GM06990 (cell line): Measurements from ENCODE around the gene HSD17B13.

Experiments used
- DNase-seq: peaks from one replicate; pipeline ENCODE4 v3.0.0-alpha.2; 2011; ENCODE audit not compliant: insufficient read length; ENCODE audit errors: extremely low read depth
- H3K27me3 ChIP-seq: replicated peaks from 2 replicates; pipeline ENCODE4 v1.6.0; 2011; ENCODE audit warnings: low read length; ENCODE audit not compliant: control insufficient read depth, insufficient read depth
- H3K36me3 ChIP-seq: 2 replicates; pipeline ENCODE4 v1.5.1; 2011; ENCODE audit warnings: low read length; ENCODE audit not compliant: control insufficient read depth, insufficient read depth
- H3K4me3 ChIP-seq: replicated peaks from 2 replicates; pipeline ENCODE4 v1.5.1; 2011; ENCODE audit warnings: low read depth, mild to moderate bottlenecking, control low read depth, low read length
- TF ChIP-seq, protein P1 (sequence below): IDR thresholded peaks from 2 replicates; pipeline ENCODE4 v1.5.1; 2011; ENCODE audit warnings: low read length, control low read depth, mild to moderate bottlenecking, inconsistent platforms; ENCODE audit not compliant: insufficient read depth, poor library complexity, severe bottlenecking

HSD17B13 gene

DNA sequence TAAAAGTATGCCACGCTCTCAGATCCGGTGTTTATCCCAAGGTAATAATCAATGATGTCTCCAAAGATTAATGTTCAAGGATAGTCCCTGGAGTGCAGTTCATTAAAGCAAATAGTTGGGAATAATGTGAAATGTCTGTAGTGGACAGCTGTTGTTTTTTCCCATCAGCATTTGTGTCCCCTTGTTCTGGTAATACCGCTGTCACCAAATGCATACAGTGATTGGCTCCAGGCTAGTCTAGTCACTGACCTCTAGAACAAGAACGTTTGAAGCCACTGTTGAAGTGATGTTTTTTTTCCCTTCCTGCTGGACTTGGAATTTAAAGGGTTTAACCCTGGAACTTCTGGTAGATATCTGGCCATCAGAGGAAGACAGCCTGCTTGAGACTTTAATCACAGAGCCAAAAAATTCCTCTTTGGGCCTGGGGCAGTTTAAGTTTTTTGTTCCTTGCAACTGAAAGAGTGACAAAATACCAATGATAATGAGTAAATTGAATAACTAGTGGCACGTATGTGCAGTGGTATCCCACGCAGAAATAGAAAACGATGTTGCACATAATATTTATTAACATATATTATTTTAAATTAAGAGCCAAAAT, 37.8 kb upstream of the HSD17B13 start:
- no peak for DNase-seq
- H3K36me3 ChIP-seq, result no peaks in the 10 kb centered on the region; the same call in 1 of the 2 replicates
- TF ChIP-seq, protein P1, sequence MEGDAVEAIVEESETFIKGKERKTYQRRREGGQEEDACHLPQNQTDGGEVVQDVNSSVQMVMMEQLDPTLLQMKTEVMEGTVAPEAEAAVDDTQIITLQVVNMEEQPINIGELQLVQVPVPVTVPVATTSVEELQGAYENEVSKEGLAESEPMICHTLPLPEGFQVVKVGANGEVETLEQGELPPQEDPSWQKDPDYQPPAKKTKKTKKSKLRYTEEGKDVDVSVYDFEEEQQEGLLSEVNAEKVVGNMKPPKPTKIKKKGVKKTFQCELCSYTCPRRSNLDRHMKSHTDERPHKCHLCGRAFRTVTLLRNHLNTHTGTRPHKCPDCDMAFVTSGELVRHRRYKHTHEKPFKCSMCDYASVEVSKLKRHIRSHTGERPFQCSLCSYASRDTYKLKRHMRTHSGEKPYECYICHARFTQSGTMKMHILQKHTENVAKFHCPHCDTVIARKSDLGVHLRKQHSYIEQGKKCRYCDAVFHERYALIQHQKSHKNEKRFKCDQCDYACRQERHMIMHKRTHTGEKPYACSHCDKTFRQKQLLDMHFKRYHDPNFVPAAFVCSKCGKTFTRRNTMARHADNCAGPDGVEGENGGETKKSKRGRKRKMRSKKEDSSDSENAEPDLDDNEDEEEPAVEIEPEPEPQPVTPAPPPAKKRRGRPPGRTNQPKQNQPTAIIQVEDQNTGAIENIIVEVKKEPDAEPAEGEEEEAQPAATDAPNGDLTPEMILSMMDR, result no peak
- H3K4me3 ChIP-seq, result no peak overlapping the region
- H3K27me3 ChIP-seq, result no peaks in the 10 kb centered on the region

DNA sequence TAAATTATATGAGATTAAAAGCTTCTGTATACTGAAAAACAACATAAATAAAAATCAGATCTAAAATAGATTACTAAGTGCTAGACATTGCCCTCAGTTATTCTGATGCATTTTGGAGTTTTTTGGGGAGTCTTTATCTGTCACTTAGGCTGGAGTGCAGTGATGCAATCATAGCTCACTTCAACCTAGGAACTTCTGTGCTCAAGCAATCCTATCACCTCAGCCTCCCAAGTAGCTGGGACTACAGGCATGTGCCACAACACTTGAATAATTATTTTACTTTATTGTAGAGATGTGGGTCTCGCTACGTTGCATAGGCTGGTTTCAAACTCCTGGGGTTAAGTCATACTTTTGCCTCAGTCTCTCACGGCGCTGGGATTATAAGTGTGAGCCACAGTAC, 36.6 kb upstream of the HSD17B13 start:
- Histone ChIP-seq H3K36me3 (no peaks in the 10 kb centered on the region), H3K27me3 (no peaks in the 10 kb centered on the region), H3K4me3 (no peak overlapping the region)
- no peak for DNase-seq
- TF ChIP-seq, protein P1, result no peak

DNA sequence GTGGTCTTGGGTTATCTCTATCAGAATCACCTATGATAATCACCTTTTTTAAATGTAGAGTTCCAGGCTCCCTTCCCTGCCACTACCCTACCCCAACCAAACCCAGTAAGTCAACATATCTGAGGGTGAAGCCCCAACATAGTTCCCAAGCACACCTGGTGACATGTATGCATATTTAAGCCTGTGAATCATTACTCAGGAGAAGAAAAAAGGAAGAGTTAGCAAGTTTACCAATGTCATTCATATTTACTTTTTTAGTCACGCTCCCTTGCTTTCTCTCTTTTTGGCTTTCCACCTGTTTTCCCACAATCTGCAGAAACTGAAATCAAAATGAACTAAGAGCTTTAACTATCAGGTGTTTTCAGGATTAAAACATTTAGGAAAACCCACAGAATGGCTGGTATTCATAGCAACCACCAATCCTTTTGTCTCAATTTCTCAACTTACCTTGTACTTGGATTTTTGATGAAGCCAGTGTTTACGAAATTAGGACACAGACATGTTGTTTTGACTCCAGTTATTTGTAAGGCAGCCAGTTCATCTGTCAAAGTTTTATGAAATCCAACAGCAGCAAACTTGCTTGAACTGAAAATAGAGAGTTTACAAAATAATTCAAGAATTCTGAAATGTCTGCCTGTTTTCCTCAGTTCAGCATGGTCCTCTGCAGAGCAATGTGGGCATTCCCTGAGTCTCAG, 34.3 kb upstream of the HSD17B13 start:
- no peak for DNase-seq
- Histone ChIP-seq H3K4me3 (no peak overlapping the region), H3K36me3 (no peaks in the 10 kb centered on the region), H3K27me3 (no peaks in the 10 kb centered on the region)
- TF ChIP-seq, protein P1, result no peak

DNA sequence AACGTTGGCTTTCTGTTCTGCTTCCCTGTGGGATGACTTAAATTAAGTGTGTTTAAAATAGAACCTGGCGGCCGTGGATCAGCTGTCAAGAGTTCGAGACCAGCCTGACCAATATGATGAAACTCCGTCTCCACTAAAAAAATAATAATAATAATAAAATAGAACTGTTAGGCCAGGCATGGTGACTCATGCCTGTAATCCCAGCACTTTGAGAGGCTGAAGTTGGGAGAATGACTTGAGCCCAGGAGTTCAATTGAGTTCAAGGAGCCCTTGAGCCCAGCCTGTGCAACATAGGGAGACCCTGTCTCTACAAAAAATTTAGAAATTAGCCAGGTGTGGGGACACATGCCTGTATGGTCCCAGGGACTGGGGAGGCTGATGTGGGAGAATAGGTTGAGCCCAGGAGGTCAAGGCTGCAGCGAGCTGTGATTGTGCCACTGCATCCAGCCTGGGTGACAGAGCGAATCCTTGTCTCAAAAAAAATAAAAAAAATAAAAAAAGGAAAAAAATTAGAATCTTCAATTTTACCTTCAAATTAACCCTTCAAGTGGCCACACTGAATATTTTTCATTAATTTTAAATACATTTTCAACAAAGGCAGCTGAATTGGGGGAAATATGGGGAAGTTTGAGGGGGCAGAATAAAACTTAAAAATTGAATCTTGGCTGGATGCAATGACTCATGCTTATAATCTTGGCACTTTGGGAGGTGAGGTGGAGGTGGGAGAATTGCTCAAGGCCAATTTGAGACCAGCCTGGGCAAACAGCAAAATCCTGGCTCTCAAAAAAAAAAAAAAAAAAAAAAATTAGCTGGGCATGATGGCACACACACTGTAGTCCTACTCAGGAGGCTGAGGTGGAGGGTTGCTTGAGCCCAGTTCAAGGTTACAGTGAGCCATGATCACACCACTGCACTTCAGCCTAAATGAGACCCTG, 31.8 kb upstream of the HSD17B13 start:
- no peaks in the 10 kb centered on the region for H3K27me3 ChIP-seq
- TF ChIP-seq, protein P1, result no peak
- DNase-seq, result no peak
- H3K4me3 ChIP-seq, result no peak overlapping the region
- no peaks in the 10 kb centered on the region for H3K36me3 ChIP-seq

DNA sequence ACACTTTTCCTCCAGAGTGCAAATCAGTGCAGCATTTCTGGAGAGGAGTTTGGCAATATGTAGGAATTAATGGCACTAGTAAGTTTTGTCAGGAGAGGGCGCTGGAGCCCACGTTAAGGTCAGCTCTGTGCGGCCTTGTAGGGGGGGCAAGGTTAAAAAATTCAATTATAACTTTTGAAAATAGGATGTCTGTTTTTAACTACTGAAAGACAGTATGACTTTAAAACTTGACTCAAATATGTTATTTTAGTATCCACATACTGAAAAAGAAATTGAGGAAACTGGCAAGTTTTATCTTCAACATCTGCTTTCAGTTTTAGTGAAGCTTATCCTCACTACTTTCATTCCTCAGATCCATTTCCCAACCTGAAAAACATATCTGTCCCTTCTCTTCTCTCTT, 30.9 kb upstream of the HSD17B13 start:
- no peaks in the 10 kb centered on the region for H3K36me3 ChIP-seq
- peak; percentile 52 for DNase-seq

More for the DNA sequence above, 30.9 kb upstream of the HSD17B13 start:
- Histone ChIP-seq H3K4me3 (no peak overlapping the region), H3K27me3 (no peaks in the 10 kb centered on the region)
- TF ChIP-seq, protein P1, result peak; percentile 60
